HepG2 (cell line): ENCODE data around the gene CYP11A1. TPM values are rescaled to one million over a fixed set of nuclear protein-coding genes. Genes with fewer than 3 reads are reported as not detected.

Experiments
- AGO2 ChIP-seq: fragments of 200-400 bp; formaldehyde crosslinking; optimal IDR thresholded peaks from 2 replicates; pipeline ENCODE3; 2017; ENCODE audit warnings: mild to moderate bottlenecking, low read depth, low read length, moderate library complexity
- ARNT ChIP-seq: fragments of 450-650 bp; IDR thresholded peaks from 2 replicates; pipeline ENCODE4 v1.6.1; 2017
- CREBL2 ChIP-seq: sonication (generic); formaldehyde crosslinking; IDR thresholded peaks from 2 replicates; pipeline ENCODE4 v1.8.1; 2023; ENCODE audit warnings: missing genetic modification reagents, mild to moderate bottlenecking, borderline replicate concordance
- DR1 ChIP-seq: sonication (generic); formaldehyde crosslinking; IDR thresholded peaks from 2 replicates; pipeline ENCODE4 v1.8.0; 2021; ENCODE audit warnings: mild to moderate bottlenecking, missing genetic modification reagents, inconsistent platforms
- EHMT2 ChIP-seq: fragments of 200-600 bp; sonication (generic); IDR thresholded peaks from 2 replicates; pipeline ENCODE4 v1.7.0; 2017; ENCODE audit warnings: antibody characterized with exemption, low read depth, low read length, borderline replicate concordance
- ELF4 ChIP-seq: sonication (generic); formaldehyde crosslinking; IDR thresholded peaks from 2 replicates; pipeline ENCODE4 v1.5.0; 2020; ENCODE audit warnings: missing genetic modification reagents, mild to moderate bottlenecking, moderate library complexity, borderline replicate concordance
- FIP1L1 ChIP-seq: fragments of 200-400 bp; formaldehyde crosslinking; IDR thresholded peaks from 2 replicates; pipeline ENCODE4 v1.6.1; 2018; ENCODE audit warnings: low read depth, mild to moderate bottlenecking, low read length, moderate library complexity, borderline replicate concordance; ENCODE audit not compliant: insufficient read depth
- FUBP1 ChIP-seq: sonication (generic); formaldehyde crosslinking; IDR thresholded peaks from 2 replicates; pipeline ENCODE4 v1.5.1; 2020; ENCODE audit warnings: missing genetic modification reagents, mild to moderate bottlenecking, borderline replicate concordance
- GLI4 ChIP-seq: sonication (generic); formaldehyde crosslinking; IDR thresholded peaks from 2 replicates; pipeline ENCODE4 v1.5.1; 2020; ENCODE audit warnings: missing genetic modification reagents, mild to moderate bottlenecking, moderate library complexity, borderline replicate concordance
- HCFC1 ChIP-seq: fragments of 150-350 bp; IDR thresholded peaks from 2 replicates; pipeline ENCODE4 v1.6.1; 2014; ENCODE audit warnings: low read depth, low read length
- KLF15 ChIP-seq: sonication (generic); formaldehyde crosslinking; IDR thresholded peaks from 2 replicates; pipeline ENCODE4 v1.8.1; 2023; ENCODE audit warnings: borderline replicate concordance, mild to moderate bottlenecking, inconsistent platforms, missing genetic modification reagents, mixed read lengths
- RARG ChIP-seq: sonication (generic); formaldehyde crosslinking; IDR thresholded peaks from 2 replicates; pipeline ENCODE4 v1.4.0; 2020; ENCODE audit warnings: low read depth, mild to moderate bottlenecking, missing genetic modification reagents
- RBFOX2 ChIP-seq: fragments of 200-400 bp; formaldehyde crosslinking; IDR thresholded peaks from 2 replicates; pipeline ENCODE4 v1.6.1; 2017; ENCODE audit warnings: low read depth, mild to moderate bottlenecking, low read length
- REPIN1 ChIP-seq: sonication (generic); formaldehyde crosslinking; IDR thresholded peaks from 2 replicates; pipeline ENCODE4 v1.8.0; 2022; ENCODE audit warnings: missing genetic modification reagents, low read depth, mild to moderate bottlenecking, borderline replicate concordance
- SMC3 ChIP-seq: IDR thresholded peaks from 2 replicates; pipeline ENCODE4 v1.6.1; 2011; ENCODE audit warnings: low read length, improper control_type of control experiment
- STAT6 ChIP-seq: sonication (generic); formaldehyde crosslinking; IDR thresholded peaks from 2 replicates; pipeline ENCODE4 v1.4.0; 2020; ENCODE audit warnings: missing genetic modification reagents, mild to moderate bottlenecking, borderline replicate concordance
- TCF7L2 ChIP-seq: IDR thresholded peaks from 2 replicates; pipeline ENCODE4 v1.6.1; 2011; ENCODE audit warnings: mild to moderate bottlenecking, low read depth, low read length, moderate library complexity
- TMF1 ChIP-seq: sonication (generic); formaldehyde crosslinking; IDR thresholded peaks from 2 replicates; pipeline ENCODE4 v1.8.1; 2022; ENCODE audit warnings: low read depth, missing genetic modification reagents
- ZFP36 ChIP-seq: fragments of 150-350 bp; IDR thresholded peaks from 2 replicates; pipeline ENCODE4 v1.6.1; 2018; ENCODE audit warnings: borderline replicate concordance, low read length, low read depth; ENCODE audit not compliant: partially characterized antibody
- ZMYM2 ChIP-seq: sonication (generic); formaldehyde crosslinking; IDR thresholded peaks from 2 replicates; pipeline ENCODE4 v1.8.0; 2022; ENCODE audit warnings: mild to moderate bottlenecking, missing genetic modification reagents
- ZNF24 ChIP-seq: fragments of 450-650 bp; IDR thresholded peaks from 2 replicates; pipeline ENCODE4 v1.6.1; 2017; ENCODE audit warnings: antibody characterized with exemption, mild to moderate bottlenecking
- ZNF567 ChIP-seq: sonication (generic); formaldehyde crosslinking; IDR thresholded peaks from 2 replicates; pipeline ENCODE4 v1.8.1; 2023; ENCODE audit warnings: mild to moderate bottlenecking, missing genetic modification reagents, borderline replicate concordance
- ZNF598 ChIP-seq: sonication (generic); formaldehyde crosslinking; IDR thresholded peaks from 2 replicates; pipeline ENCODE4 v1.5.1; 2020; ENCODE audit warnings: mild to moderate bottlenecking, missing genetic modification reagents, borderline replicate concordance
- ZNF709 ChIP-seq: sonication (generic); formaldehyde crosslinking; IDR thresholded peaks from 2 replicates; pipeline ENCODE4 v1.5.0; 2020; ENCODE audit warnings: mild to moderate bottlenecking, missing genetic modification reagents
- polyA plus RNA-seq, 8 experiments: library from polyadenylated mRNA; depleted of rRNA in 3 of 8; stranded (reverse) in 7 of 8; unstranded in 1 of 8; fragments of >200 nt; fragmentation: Illumina TruSeq in 4 of 8; extraction: Trizol in 4 of 8; gene quantifications; 2 replicates each; pipeline versions ENCODE4 v1.2.1 to v1.2.3, GENCODE V29; 2011 to 2016; ENCODE audit warnings: low read depth in 4 of 8, missing spikeins in 1 of 8, mixed read lengths in 1 of 8; ENCODE audit not compliant: insufficient read depth in 1 of 8
- total RNA-seq, 5 experiments: library from RNA; depleted of rRNA; stranded (reverse); fragments of >200 nt; fragmentation: Illumina TruSeq; extraction: Trizol; gene quantifications; 2 replicates each; pipeline ENCODE4 v1.2.3, GENCODE V29; 2016; ENCODE audit warnings: low read depth in 1 of 5

CYP11A1 gene
- total and polyA plus RNA-seq, 2 of the 13 experiments (the other 11 are each of a cell fraction or from before 2014, with no cell fraction given), result 0.66 to 0.92 TPM

GRCh38 chr15:74373731-74374647 is 6.5 kb upstream of the CYP11A1 start (continued):
- TF ChIP-seq FUBP1 (CRISPR knock-in tag), result no peak
- no peak for TF ChIP-seq HCFC1
- TF ChIP-seq ZFP36, result no peak
- TF ChIP-seq ZNF567 (CRISPR knock-in tag), result peak; percentile 49; the same call in 1 of the 2 replicates
- TF ChIP-seq KLF15 (CRISPR knock-in tag), result 0 out of 2 replicates have a peak, but pooled peaks have one; percentile 69
- no peak for TF ChIP-seq EHMT2
- TF ChIP-seq SMC3, result peak; percentile 23; the same call in 1 of the 2 replicates
- TF ChIP-seq RBFOX2, result peak; percentile 56; the same call in 1 of the 2 replicates
- no peak for TF ChIP-seq ARNT
- TF ChIP-seq TMF1 (CRISPR knock-in tag), result peak; percentile 56; the same call in 1 of the 2 replicates
- peak; percentile 46 for TF ChIP-seq AGO2
- TF ChIP-seq ZNF598, result 0 out of 2 replicates have a peak, but pooled peaks have one; percentile 55
- TF ChIP-seq ZNF709, result peak; percentile 90
- no peak for TF ChIP-seq ELF4 (CRISPR knock-in tag)
- TF ChIP-seq FIP1L1, result no peak
- no peak for TF ChIP-seq ZNF24
- no peak for TF ChIP-seq ZMYM2 (CRISPR knock-in tag)
- TF ChIP-seq TCF7L2, result no peak
- 0 out of 2 replicates have a peak, but pooled peaks have one; percentile 62 for TF ChIP-seq GLI4 (CRISPR knock-in tag)
- peak; percentile 64; the same call in 1 of the 2 replicates for TF ChIP-seq REPIN1 (CRISPR knock-in tag)
- TF ChIP-seq CREBL2 (CRISPR knock-in tag), result 0 out of 2 replicates have a peak, but pooled peaks have one; percentile 32
- TF ChIP-seq STAT6, result no peak
- 0 out of 2 replicates have a peak, but pooled peaks have one; percentile 57 for TF ChIP-seq DR1 (CRISPR knock-in tag)
- TF ChIP-seq RARG, result no peak
